AG20443 (cell line): ENCODE measurements around the gene FOXO3B.
A peak's percentile ranks its signal among the peaks of the same experiment; 100 is the strongest.
"Not testable (repeated sequence)": the region's sequence is repeated elsewhere in the genome, so short reads cannot be mapped to it uniquely, and the experiment has no call there.

Source experiments
- DNase-seq: peaks from one replicate; pipeline ENCODE4 v3.0.0; 2012; ENCODE audit warnings: low spot score, mixed read lengths

FOXO3B gene

GRCh38 chr17:18681767-18682571 is at the start of gene FOXO3B:
TSS of gene FOXO3B (minus strand) at chr17:18682314. CDS start at chr17:18681651, 663 bp downstream.
- peak; percentile 76 for DNase-seq

DNA sequence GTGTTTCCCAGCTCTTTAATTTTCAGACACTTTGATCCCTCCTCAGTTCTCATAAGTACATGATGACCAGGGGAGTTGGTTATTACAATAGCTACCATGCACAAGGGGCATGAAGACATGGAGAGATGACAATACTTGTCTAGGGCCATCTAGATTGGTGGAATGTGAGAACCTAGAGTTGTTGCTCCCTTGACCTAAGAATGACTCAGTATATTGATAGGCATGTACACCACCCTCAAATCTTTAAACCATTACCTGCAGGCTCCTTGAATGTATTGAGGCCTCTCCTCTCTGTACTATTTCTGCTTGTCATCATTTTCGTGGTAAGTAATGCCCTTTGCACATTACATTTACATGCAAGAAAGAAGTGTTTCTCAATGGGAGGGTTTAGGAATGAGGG is 41.4 kb upstream of the FOXO3B start:
- DNase-seq = not testable (repeated sequence)

GRCh38 chr17:18722612-18723011 is 40.5 kb upstream of the FOXO3B start:
- not testable (repeated sequence) for DNase-seq

- not testable (repeated sequence) for DNase-seq
Measured at GRCh38 chr17:18721775-18722547, 39.8 kb upstream of the FOXO3B start.

GRCh38 chr17:18719428-18720110 is 37.5 kb upstream of the FOXO3B start:
- DNase-seq = not testable (repeated sequence)

DNA sequence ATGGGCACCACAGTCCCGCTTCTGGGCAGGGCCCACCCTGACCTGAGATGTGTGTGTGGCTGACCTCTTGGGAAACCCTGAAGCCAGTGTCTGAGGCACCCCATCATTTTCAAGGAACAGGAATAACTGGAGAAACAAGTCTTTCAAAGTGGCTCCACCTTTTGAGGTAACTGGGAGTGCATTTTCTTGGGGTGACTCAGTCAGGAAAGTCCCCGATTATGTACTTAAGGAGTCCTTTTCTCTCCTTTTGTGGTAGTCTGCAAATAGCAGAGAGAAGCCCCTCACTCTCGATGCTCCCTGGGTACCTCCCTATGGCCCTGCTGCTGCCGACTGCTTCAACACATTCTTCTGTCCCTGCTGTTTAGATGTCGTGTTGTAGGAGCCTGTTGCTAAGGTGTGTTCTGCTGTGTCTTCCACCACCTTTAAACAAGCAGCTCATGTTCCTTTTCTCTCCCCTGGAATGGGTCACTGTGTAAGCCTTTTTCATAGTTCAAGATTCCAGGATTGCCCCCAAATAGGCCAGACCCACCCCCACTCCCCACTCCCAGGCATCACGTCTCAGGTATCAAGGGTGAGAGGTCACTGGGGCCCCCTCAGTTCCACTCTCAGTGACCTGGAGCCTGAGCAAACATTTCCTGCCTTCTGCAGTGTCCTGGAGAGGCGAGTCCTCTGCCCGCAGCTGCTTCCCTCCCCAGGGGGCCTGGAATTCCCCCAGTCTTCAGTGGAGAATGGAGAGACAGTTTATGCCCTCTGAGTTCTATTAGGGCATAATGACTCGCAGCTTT is 36.7 kb upstream of the FOXO3B start:
- not testable (repeated sequence) for DNase-seq

GRCh38 chr17:18712354-18712999 is 30.4 kb upstream of the FOXO3B start:
- DNase-seq = not testable (repeated sequence)

DNA sequence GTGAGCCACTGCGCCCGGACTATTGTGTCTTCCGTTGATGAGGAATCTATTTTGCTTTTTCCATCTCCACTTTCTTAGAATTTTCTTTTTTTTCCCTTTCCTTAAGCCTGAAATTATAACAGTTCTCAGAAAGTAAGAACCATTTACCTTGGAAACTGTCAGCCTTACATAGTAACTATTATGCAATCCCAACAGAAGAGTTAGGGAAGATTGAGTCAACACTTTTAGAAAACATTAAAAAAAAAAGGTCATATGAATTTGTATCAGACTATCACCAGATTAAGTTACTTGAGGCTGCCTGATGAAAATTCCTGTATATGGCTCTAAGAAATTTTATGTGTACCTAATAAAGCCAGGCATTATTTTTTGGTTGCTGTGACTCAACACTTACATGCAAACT is 26.1 kb upstream of the FOXO3B start:
- not testable (repeated sequence) for DNase-seq

DNA sequence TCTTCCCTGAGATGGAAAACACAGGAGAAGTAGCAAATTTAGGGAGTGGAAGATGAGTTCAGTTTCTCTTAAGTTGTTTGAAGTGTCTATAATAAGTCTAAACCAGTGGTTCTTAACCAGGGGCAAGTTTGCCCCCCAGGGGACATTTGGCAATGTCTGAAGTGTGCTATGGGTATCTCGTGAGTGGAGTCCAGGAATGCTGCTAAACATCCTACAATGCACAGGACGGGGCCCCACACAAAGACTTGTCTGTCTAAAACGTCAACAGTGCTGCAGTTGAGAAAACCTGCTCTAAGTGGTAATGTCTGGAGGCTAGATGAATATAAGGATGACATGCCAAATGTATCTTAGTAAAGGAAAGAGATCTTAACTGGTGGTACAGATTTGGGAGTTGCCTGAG is 23.8 kb upstream of the FOXO3B start:
- DNase-seq = not testable (repeated sequence)

GRCh38 chr17:18698473-18699103 is 16.5 kb upstream of the FOXO3B start:
- not testable (repeated sequence) for DNase-seq

- not testable (repeated sequence) for DNase-seq
Measured at GRCh38 chr17:18695143-18695542, 13.0 kb upstream of the FOXO3B start.

GRCh38 chr17:18682668-18683067 is 554 bp upstream of the FOXO3B start:
- not testable (repeated sequence) for DNase-seq

DNA sequence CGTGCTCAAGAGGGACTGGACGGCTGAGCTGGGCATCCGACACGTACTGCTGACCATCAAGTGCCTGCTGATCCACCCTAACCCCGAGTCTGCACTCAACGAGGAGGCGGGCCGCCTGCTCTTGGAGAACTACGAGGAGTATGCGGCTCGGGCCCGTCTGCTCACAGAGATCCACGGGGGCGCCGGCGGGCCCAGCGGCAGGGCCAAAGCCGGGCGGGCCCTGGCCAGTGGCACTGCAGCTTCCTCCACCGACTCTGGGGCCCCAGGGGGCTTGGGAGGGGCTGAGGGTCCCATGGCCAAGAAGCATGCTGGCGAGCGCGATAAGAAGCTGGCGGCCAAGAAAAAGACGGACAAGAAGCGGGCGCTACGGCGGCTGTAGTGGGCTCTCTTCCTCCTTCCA is 4.7 kb downstream of the FOXO3B start:
- not testable (repeated sequence) for DNase-seq

DNA sequence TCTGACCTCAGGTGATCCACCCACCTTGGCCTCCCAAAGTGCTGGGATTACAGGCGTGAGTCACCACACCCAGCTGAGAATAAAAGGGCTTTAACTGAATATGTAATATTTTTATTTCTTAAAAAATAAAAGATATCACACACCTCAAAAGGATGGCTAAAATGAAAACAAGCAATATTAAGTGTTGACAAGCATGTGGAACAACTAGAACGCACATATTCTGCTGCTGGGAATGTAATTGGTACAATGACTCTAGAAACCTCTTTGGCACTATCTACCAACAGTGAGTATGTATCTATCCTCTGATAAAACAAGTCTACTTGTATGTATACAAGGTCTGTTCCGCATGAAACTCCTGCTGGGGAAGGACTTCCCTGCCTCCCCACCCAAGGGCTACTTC is 5.2 kb downstream of the FOXO3B start:
- not testable (repeated sequence) for DNase-seq

DNA sequence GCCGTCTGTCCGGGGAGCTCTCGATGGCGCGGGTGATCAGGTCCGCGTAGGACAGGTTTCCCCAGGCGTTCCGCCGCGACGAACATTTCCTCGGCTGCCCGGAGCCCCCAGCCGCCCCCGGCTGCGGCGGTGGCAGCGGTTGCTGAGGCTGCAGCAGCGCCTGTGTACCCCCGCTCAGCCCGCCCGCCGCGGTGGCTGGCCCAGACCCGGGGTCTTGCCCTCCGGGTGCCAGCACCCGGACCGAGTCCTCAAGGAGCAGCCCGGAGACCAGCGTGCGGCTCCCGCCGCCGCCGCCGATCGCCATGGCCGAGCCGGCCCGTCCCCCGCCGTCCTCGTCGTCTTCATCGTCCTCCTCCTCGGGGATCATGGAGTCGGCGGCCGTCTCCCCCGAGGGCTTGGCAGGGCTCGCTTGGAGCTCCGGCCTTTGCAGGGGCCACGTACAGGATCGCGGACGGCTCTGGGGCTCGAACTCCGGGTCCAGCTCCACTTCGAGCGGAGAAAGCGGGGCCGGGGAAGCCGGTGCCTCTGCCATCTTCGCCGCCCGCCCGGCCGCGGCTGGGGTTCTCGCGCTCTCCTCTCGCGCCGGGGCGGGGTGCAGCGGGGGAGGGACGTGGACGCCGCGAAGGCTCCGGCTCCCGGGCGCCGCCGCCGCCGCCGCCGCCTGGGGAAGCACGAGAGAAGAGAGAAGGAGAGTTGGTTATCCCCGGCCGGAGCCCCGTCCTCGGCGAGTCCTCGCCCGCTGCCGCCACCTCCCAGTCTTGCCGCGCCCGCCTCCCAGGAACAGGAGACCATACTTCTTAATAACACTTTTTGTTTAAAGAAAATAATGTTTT is 9.5 kb downstream of the FOXO3B start:
- DNase-seq = not testable (repeated sequence)

- not testable (repeated sequence) for DNase-seq
Measured at GRCh38 chr17:18668625-18669024, 13.5 kb downstream of the FOXO3B start.

DNA sequence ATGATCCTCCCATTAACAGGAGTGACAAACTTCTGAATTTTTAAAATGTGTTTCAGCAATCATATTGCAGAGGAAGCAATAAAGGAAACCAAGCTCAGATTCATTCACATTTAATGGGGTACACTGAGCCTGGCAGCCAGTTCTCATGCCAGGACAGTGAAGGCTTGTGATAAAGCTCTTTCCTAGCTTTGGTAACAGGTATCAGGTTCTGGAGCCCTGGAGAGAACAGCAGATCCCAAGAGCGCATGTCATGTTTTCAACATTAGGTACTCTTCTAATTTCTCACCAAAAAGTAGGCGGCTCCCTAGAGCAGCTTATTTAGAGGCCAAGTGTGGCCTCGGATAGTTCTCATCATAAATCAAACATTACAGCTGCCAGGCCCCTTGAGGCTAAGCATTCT is 14.6 kb downstream of the FOXO3B start:
- DNase-seq = not testable (repeated sequence)

- DNase-seq = not testable (repeated sequence)
Measured at GRCh38 chr17:18666326-18666725, 15.8 kb downstream of the FOXO3B start.

GRCh38 chr17:18661924-18662624 is 20.0 kb downstream of the FOXO3B start:
- not testable (repeated sequence) for DNase-seq
